Measurements from ENCODE around the gene RFXAP. TPM values are rescaled to one million over a fixed set of nuclear protein-coding genes. Genes with fewer than 3 reads are reported as not detected.

The RFXAP gene
- total and polyA plus RNA-seq, 2 of the 4 experiments (the other 2 are of a cell fraction) = 0.54 to 2.7 TPM

- H2BK120ac ChIP-seq (ENCODE audit: low read depth, low read length) = no peak overlapping the region
- peaks cover 3% of the 10 kb centered on the region; the same call in 1 of the 2 replicates for H3K9me1 ChIP-seq (ENCODE audit: insufficient read depth, low read length)
- H2AK9ac ChIP-seq (replicated peaks; ENCODE audit: low read depth, low read length, poor library complexity) = no peak overlapping the region
- BruUV-seq (replicated peaks) = no TSS peak
- H3K23ac ChIP-seq (ENCODE audit: low read depth, low read length) = no peak overlapping the region
- H3K27ac ChIP-seq (ENCODE audit: insufficient read depth, low read length) = no peak overlapping the region
- in situ Hi-C loops (cut with MboI; ENCODE audit: low sequenced_read_pairs) (no loop called here), intact Hi-C loops (cut with micrococcal nuclease) (no loop called here), dilution Hi-C loops (cut with HindIII; ENCODE audit: low sequenced_read_pairs, unreplicated experiment) (no loop called here)
- no peak overlapping the region for H4K8ac ChIP-seq (ENCODE audit: low read depth in 2 of 2, low read length in 2 of 2)
- H2BK15ac ChIP-seq (ENCODE audit: low read depth, low read length) = no peak overlapping the region
- no peak overlapping the region for H4K91ac ChIP-seq (ENCODE audit: insufficient read depth, low read depth, low read length)
- no peak overlapping the region for H3K4ac ChIP-seq (ENCODE audit: low read depth, low read length)
- no peaks in the 10 kb centered on the region for H4K20me1 ChIP-seq (ENCODE audit: insufficient read depth, low read length)
- no peak overlapping the region for H2AFZ ChIP-seq (replicated peaks; ENCODE audit: low read length, poor library complexity)
- no peak overlapping the region for H2AK5ac ChIP-seq (ENCODE audit: low read depth, low read length)
- H3K18ac ChIP-seq (ENCODE audit: low read depth, low read length) = no peak overlapping the region
- H3K4me3 ChIP-seq (ENCODE audit: insufficient read depth, low read depth, low read length) = no peak overlapping the region
- ChIA-PET POLR2A (ENCODE audit: unreplicated experiment) (no interaction called here), CTCF (interaction anchor here (0.6 kb wide), 1 partner anchor 13 kb away, joined by 3 read pairs; no protein-coding TSS in a partner anchor)
- H3K27me3 ChIP-seq (ENCODE audit: control insufficient read depth, insufficient read depth, low read length) = no peaks in the 10 kb centered on the region
- WGBS, 2 experiments (ENCODE audit: extremely low coverage in 2 of 2, insufficient read length in 1 of 2) = no CpG with 5 or more reads among the region's 4 CpGs
- DNase-seq (peak; percentile 19), ATAC-seq (ENCODE audit: low read depth) (peak; percentile 68)
- H3K79me1 ChIP-seq (ENCODE audit: low read depth in 1 of 2, low read length in 2 of 2) = peaks cover 0 to 5% of the 10 kb centered on the region in 2 experiments; a peak in 3 of 4 replicates
- H4K5ac ChIP-seq (ENCODE audit: low read depth, low read length) = no peak overlapping the region
- H3K9ac ChIP-seq (ENCODE audit: low read depth, low read length) = no peak overlapping the region
- H3K4me1 ChIP-seq (ENCODE audit: control insufficient read depth, insufficient read depth, low read length) = peaks cover 2% of the 10 kb centered on the region; the same call in 1 of the 2 replicates
- H3K36me3 ChIP-seq (ENCODE audit: control insufficient read depth, insufficient read depth, low read length) = peaks cover 27% of the 10 kb centered on the region
- H3K4me2 ChIP-seq (ENCODE audit: low read depth, low read length) = peak overlapping the region; percentile 23; the same call in 1 of the 2 replicates
- TF ChIP-seq RAD21 (IDR thresholded peaks at IDR 0.05; ENCODE audit: low read length) (no peak), FOS (IDR thresholded peaks at IDR 0.05; ENCODE audit: low read depth, low read length) (no peak)
- H3K9me3 ChIP-seq (ENCODE audit: control insufficient read depth, insufficient read depth, low read length) = no peaks in the 10 kb centered on the region
- no peak overlapping the region for H3K56ac ChIP-seq (ENCODE audit: extremely low read depth, insufficient read depth, low read length)
- H3K14ac ChIP-seq (replicated peaks; ENCODE audit: low read depth, low read length) = no peak overlapping the region
- no peak overlapping the region for H2BK20ac ChIP-seq (ENCODE audit: low read depth, low read length)
- peak overlapping the region; percentile 10 for H2BK5ac ChIP-seq (ENCODE audit: low read depth, low read length, poor library complexity, severe bottlenecking)
Measured at GRCh38 chr13:36875431-36875830, 56.4 kb downstream of the RFXAP start.

Measured in IMR-90 (cell line).